ENCODE results near the gene FAHD1.

GRCh38 chr16:1823821-1824220 is 3.2 kb upstream of the FAHD1 start:
- TF ChIP-seq CTCF (IDR thresholded peaks at IDR 0.05), result no peak
- TF ChIP-seq EP300 (IDR thresholded peaks at IDR 0.05), result no peak
